BLaER1 treated with 17β-estradiol and CSF1 and Interleukin-3, amounts not matched to agents 10 nM and 100 nM (cell line): ENCODE results near the gene ATP11C.
"Not testable (repeated sequence)": the region's sequence is repeated elsewhere in the genome, so short reads cannot be mapped to it uniquely, and the experiment has no call there.

Source experiments
- H3K27ac ChIP-seq, 11 experiments: shearing (Covaris generic); formaldehyde crosslinking; 2 replicates each; pipeline ENCODE4 v1.8.1; 2022
- H3K27me3 ChIP-seq, 11 experiments: shearing (Covaris generic); formaldehyde crosslinking; 2 replicates each; pipeline ENCODE4 v1.8.1; 2022
- H3K36me3 ChIP-seq, 11 experiments: shearing (Covaris generic); formaldehyde crosslinking; 2 replicates each; pipeline ENCODE4 v1.8.1; 2022
- H3K4me1 ChIP-seq, 10 experiments: shearing (Covaris generic); formaldehyde crosslinking; 2 replicates each; pipeline ENCODE4 v1.8.1; 2022
- H3K4me2 ChIP-seq, 11 experiments: shearing (Covaris generic); formaldehyde crosslinking; 2 replicates each; pipeline ENCODE4 v1.8.1; 2022
- H3K4me3 ChIP-seq, 10 experiments: shearing (Covaris generic); formaldehyde crosslinking; 2 replicates each; pipeline ENCODE4 v1.8.1; 2022
- H3K9ac ChIP-seq, 11 experiments: shearing (Covaris generic); formaldehyde crosslinking; 2 replicates each; pipeline ENCODE4 v1.8.1; 2022
- H3K9me3 ChIP-seq, 11 experiments: shearing (Covaris generic); formaldehyde crosslinking; replicated peaks in 1 of 11; 2 replicates each; pipeline ENCODE4 v1.8.1; 2022
- H4K20me1 ChIP-seq, 11 experiments: shearing (Covaris generic); formaldehyde crosslinking; 2 replicates each; pipeline ENCODE4 v1.8.1; 2022
- Cebpa-rat ChIP-seq, 11 experiments: shearing (Covaris generic); IDR thresholded peaks; 2 replicates each; pipeline ENCODE4 v1.8.1; 2022

ATP11C gene

GRCh38 chrX:139932901-139933796, at the start of gene ATP11C:
Gene ATP11C, minus strand, starts transcription at chrX:139933053. Its CDS starts 1,011 bp downstream, at chrX:139932042.
- H3K27ac ChIP-seq, result peak within 1 kb of the TSS; percentile 90 to 96 (median 94)
- H3K9me3 ChIP-seq, result peaks cover 0 to 17% (median 4%) of the 10 kb centered on the region in 11 experiments; a peak in 9 of 22 replicates
- TF ChIP-seq Cebpa-rat (IDR thresholded peaks at IDR 0.05), result no peak

DNA sequence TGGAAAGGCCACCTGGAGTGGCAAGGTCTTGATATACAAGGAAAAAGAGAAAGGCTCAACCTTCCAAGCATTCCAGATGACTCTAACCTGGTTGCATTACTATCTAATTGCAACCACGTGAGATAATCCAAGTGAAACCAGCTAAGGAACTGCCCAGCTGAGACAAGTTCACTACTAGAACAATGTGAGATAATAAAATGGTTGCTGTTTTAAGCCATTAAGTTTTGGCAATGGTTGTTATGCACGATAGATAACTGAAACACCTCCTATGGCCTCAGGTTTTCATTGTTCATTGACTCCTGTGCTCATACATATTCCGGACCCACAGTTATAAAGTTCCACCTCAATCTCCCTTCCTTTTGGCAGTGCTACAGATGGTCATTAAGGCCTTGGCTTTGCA, 41.6 kb upstream of the ATP11C start:
- Histone ChIP-seq H3K27ac (no peak overlapping the region), H4K20me1 (no peaks in the 10 kb centered on the region), H3K9ac (no peak overlapping the region), H3K36me3 (no peaks in the 10 kb centered on the region), H3K4me2 (no peak overlapping the region), H3K4me1 (no peaks in the 10 kb centered on the region), H3K9me3 (peaks cover 12 to 19% (median 15%) of the 10 kb centered on the region in 11 experiments; a peak in 21 of 22 replicates), H3K4me3 (no peak overlapping the region), H3K27me3 (peaks cover 16 to 79% (median 63%) of the 10 kb centered on the region in 11 experiments; a peak in 20 of 22 replicates)
- TF ChIP-seq Cebpa-rat (IDR thresholded peaks at IDR 0.05), result no peak

More at GRCh38 chrX:139932901-139933796, at the start of gene ATP11C:
- Histone ChIP-seq H4K20me1 (peaks cover 8 to 36% (median 26%) of the 10 kb centered on the region in 11 experiments; a peak in 19 of 22 replicates), H3K27me3 (peaks cover 40 to 73% (median 57%) of the 10 kb centered on the region in 11 experiments), H3K4me3 (peak within 1 kb of the TSS; percentile 69 to 82 (median 78)), H3K9ac (peak within 1 kb of the TSS; percentile 92 to 97 (median 94)), H3K4me1 (peaks cover 15 to 21% (median 17%) of the 10 kb centered on the region in 10 experiments; a peak in 18 of 20 replicates), H3K36me3 (no peaks in the 10 kb centered on the region), H3K4me2 (peak within 1 kb of the TSS; percentile 56 to 82 (median 68))

GRCh38 chrX:139972629-139973624, 40.1 kb upstream of the ATP11C start:
- Histone ChIP-seq H3K27ac (no peak overlapping the region), H3K4me2 (no peak overlapping the region), H3K4me3 (no peak overlapping the region), H3K36me3 (no peaks in the 10 kb centered on the region), H3K9me3 (peaks cover 12 to 19% (median 15%) of the 10 kb centered on the region in 11 experiments; a peak in 21 of 22 replicates), H4K20me1 (no peaks in the 10 kb centered on the region), H3K4me1 (no peaks in the 10 kb centered on the region), H3K9ac (no peak overlapping the region), H3K27me3 (peaks cover 14 to 82% (median 56%) of the 10 kb centered on the region in 11 experiments; a peak in 20 of 22 replicates)
- no peak for TF ChIP-seq Cebpa-rat (IDR thresholded peaks at IDR 0.05)

DNA sequence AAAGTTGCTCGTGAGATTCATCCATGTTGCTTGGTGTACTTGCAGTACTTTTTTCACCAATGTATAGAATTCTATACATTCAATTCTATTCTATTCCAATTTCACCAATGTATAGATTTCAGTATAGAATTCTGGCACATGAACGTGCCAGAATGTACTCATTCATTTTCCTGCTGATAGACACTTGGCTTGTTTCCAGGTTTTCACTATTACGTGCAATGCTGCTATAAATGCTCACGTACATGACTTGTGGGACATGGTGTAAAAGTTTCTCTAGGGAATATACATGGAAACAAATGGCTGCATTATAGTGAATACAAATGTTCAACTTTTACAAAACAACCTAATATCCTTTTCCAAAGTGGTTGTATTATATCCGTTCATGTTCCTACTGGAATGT, 39.3 kb upstream of the ATP11C start:
- Histone ChIP-seq H3K4me1 (no peaks in the 10 kb centered on the region), H4K20me1 (no peaks in the 10 kb centered on the region), H3K4me3 (no peak overlapping the region), H3K27me3 (peaks cover 16 to 84% (median 58%) of the 10 kb centered on the region in 11 experiments; a peak in 20 of 22 replicates), H3K36me3 (no peaks in the 10 kb centered on the region), H3K9ac (no peak overlapping the region), H3K9me3 (peaks cover 10 to 14% (median 11%) of the 10 kb centered on the region in 11 experiments; a peak in 21 of 22 replicates), H3K4me2 (no peak overlapping the region), H3K27ac (no peak overlapping the region)
- TF ChIP-seq Cebpa-rat (IDR thresholded peaks at IDR 0.05), result no peak

- Histone ChIP-seq H3K27ac (no peak overlapping the region), H3K4me2 (no peak overlapping the region)
Measured at GRCh38 chrX:139971394-139971749, 38.5 kb upstream of the ATP11C start.

DNA sequence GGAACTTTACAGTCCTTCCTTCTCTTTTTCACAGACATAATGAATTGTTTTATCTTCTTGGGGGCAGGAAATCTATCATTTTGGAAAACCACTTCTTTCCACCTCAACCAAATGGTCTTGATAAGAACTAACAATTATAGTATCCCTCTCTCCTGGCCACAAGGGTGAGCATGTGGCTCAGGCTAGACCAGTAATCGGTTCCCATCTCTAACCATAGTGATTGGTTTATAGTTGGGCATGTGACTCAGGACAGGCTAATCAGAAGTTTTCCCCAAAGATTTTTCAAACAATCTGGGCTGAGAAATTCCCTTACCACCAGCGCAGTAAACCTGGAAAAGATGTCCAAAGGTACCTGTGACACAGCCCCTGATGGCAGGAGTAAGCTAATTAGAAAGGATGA, 36.4 kb upstream of the ATP11C start:
- peaks cover 0 to 3% (median 0%) of the 10 kb centered on the region in 11 experiments; a peak in 2 of 22 replicates for H3K9me3 ChIP-seq
- no peaks in the 10 kb centered on the region for H4K20me1 ChIP-seq
- H3K36me3 ChIP-seq, result no peaks in the 10 kb centered on the region
- H3K9ac ChIP-seq, result no peak overlapping the region
- no peak overlapping the region for H3K27ac ChIP-seq
- peaks cover 20 to 67% (median 55%) of the 10 kb centered on the region in 11 experiments; a peak in 20 of 22 replicates for H3K27me3 ChIP-seq
- TF ChIP-seq Cebpa-rat (IDR thresholded peaks at IDR 0.05), result no peak
- no peak overlapping the region for H3K4me3 ChIP-seq
- no peaks in the 10 kb centered on the region for H3K4me1 ChIP-seq
- H3K4me2 ChIP-seq, result no peak overlapping the region

More at GRCh38 chrX:139971394-139971749, 38.5 kb upstream of the ATP11C start:
- no peak for TF ChIP-seq Cebpa-rat (IDR thresholded peaks at IDR 0.05)
- Histone ChIP-seq H3K27me3 (peaks cover 20 to 85% (median 58%) of the 10 kb centered on the region in 11 experiments; a peak in 20 of 22 replicates), H4K20me1 (no peaks in the 10 kb centered on the region), H3K36me3 (no peaks in the 10 kb centered on the region), H3K9ac (no peak overlapping the region), H3K9me3 (peaks cover 3 to 7% (median 5%) of the 10 kb centered on the region in 11 experiments; a peak in 15 of 22 replicates), H3K4me1 (no peaks in the 10 kb centered on the region), H3K4me3 (no peak overlapping the region)

GRCh38 chrX:139967750-139968149, 34.9 kb upstream of the ATP11C start:
- no peak overlapping the region for H3K27ac ChIP-seq
- no peak overlapping the region for H3K9ac ChIP-seq
- peaks cover 24 to 60% (median 48%) of the 10 kb centered on the region in 11 experiments; a peak in 20 of 22 replicates for H3K27me3 ChIP-seq
- H3K9me3 ChIP-seq, result peaks cover 0 to 4% (median 0%) of the 10 kb centered on the region in 11 experiments; a peak in 2 of 22 replicates
- no peaks in the 10 kb centered on the region for H3K4me1 ChIP-seq
- no peaks in the 10 kb centered on the region for H3K36me3 ChIP-seq
- no peak overlapping the region for H3K4me2 ChIP-seq
- no peak for TF ChIP-seq Cebpa-rat (IDR thresholded peaks at IDR 0.05)
- no peak overlapping the region for H3K4me3 ChIP-seq
- no peaks in the 10 kb centered on the region for H4K20me1 ChIP-seq

GRCh38 chrX:139967300-139967699, 34.4 kb upstream of the ATP11C start:
- no peak overlapping the region for H3K27ac ChIP-seq
- no peaks in the 10 kb centered on the region for H3K4me1 ChIP-seq
- H3K36me3 ChIP-seq, result no peaks in the 10 kb centered on the region
- no peak overlapping the region for H3K4me2 ChIP-seq
- H3K4me3 ChIP-seq, result no peak overlapping the region
- H3K9ac ChIP-seq, result no peak overlapping the region
- H3K27me3 ChIP-seq, result peaks cover 24 to 60% (median 49%) of the 10 kb centered on the region in 11 experiments; a peak in 20 of 22 replicates
- no peaks in the 10 kb centered on the region for H4K20me1 ChIP-seq
- no peak for TF ChIP-seq Cebpa-rat (IDR thresholded peaks at IDR 0.05)
- peaks cover 0 to 4% (median 0%) of the 10 kb centered on the region in 11 experiments; a peak in 2 of 22 replicates for H3K9me3 ChIP-seq

- not testable (repeated sequence) for H3K9me3 ChIP-seq, H3K4me1 ChIP-seq, H3K4me3 ChIP-seq, H3K9ac ChIP-seq, H4K20me1 ChIP-seq, H3K27ac ChIP-seq, H3K4me2 ChIP-seq, H3K36me3 ChIP-seq
- H3K27me3 ChIP-seq, result peaks cover 26 to 63% (median 50%) of the 10 kb centered on the region in 11 experiments
Measured at GRCh38 chrX:139966159-139966558, 33.3 kb upstream of the ATP11C start.
